Measurements from ENCODE around the gene PDHX. TPM values are rescaled to one million over a fixed set of nuclear protein-coding genes. Genes with fewer than 3 reads are reported as not detected.

PDHX gene
- total RNA-seq, 1 experiment from 2014 or later, result 85.4 TPM

DNA sequence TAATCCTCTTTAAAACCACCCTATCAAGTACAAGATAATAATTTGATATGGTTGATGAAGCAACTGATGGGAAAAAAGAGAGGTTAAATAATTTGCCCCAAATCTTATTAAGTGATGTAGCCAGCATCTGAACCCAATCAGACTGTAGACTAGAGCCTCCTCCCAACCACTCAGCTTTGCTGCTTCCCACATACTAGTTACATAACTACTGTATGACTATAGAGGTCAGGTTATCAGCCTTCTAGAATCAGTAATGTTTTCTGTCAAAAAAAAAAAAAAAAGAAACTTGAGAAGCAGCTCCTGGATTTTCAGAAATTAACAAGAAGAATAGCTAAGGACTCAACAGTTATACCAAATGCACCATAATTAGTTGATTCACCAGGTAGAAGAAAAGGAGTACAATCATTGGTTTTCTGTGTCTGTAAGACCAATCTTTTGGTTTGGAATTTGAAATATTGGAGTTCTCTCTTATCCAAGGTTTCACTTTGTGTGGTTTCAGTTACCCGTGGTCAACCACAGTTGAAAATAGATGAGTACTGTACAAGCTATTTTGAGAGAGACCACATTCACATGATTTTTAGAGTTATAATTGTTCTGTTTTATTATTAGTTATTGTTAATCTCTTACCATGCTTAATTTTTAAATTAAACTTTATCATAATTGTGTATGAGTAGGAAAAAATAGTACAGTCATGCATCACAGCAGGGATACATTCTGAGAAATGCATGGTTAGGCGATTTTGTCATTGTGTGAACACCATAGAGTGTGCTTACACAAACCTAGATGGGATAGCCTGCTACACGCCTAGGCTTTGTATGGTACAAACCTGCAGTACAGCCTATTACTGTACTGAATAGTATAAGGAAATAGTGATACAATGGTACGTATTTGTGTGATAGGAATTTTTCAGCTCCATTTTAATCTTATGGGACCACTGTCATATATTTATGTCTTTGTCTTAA lies 72.2 kb downstream of the PDHX start:
- no peak for DNase-seq
- no peak overlapping the region for H3K4me3 Mint-ChIP-seq (ENCODE audit: unreplicated experiment)
- H3K4me1 Mint-ChIP-seq (ENCODE audit: low read depth, unreplicated experiment), result peaks cover 9% of the 10 kb centered on the region
- no peak overlapping the region for H3K27ac Mint-ChIP-seq (ENCODE audit: unreplicated experiment)
- no peaks in the 10 kb centered on the region for H3K27me3 Mint-ChIP-seq (ENCODE audit: insufficient read depth, unreplicated experiment)
- Histone ChIP-seq H3K4me3 (ENCODE audit: low read depth, low read length) (no peak overlapping the region), H3K27me3 (replicated peaks; ENCODE audit: control insufficient read depth, insufficient read depth, low read length) (no peaks in the 10 kb centered on the region), H3K4me1 (no peaks in the 10 kb centered on the region), H3K36me3 (ENCODE audit: control insufficient read depth, insufficient read depth, low read length) (no peaks in the 10 kb centered on the region), H3K9me3 (no peaks in the 10 kb centered on the region)
- peaks cover 21% of the 10 kb centered on the region for H3K36me3 Mint-ChIP-seq (ENCODE audit: insufficient read depth, unreplicated experiment)
- H3K9me3 Mint-ChIP-seq (ENCODE audit: unreplicated experiment), result no peaks in the 10 kb centered on the region
- ChIA-PET CTCF (no interaction called here), POLR2A (interaction anchor here (0.6 kb wide), 1 partner anchor 73 kb away, joined by 3 read pairs; no protein-coding TSS in a partner anchor)
- TF ChIP-seq, protein P1, sequence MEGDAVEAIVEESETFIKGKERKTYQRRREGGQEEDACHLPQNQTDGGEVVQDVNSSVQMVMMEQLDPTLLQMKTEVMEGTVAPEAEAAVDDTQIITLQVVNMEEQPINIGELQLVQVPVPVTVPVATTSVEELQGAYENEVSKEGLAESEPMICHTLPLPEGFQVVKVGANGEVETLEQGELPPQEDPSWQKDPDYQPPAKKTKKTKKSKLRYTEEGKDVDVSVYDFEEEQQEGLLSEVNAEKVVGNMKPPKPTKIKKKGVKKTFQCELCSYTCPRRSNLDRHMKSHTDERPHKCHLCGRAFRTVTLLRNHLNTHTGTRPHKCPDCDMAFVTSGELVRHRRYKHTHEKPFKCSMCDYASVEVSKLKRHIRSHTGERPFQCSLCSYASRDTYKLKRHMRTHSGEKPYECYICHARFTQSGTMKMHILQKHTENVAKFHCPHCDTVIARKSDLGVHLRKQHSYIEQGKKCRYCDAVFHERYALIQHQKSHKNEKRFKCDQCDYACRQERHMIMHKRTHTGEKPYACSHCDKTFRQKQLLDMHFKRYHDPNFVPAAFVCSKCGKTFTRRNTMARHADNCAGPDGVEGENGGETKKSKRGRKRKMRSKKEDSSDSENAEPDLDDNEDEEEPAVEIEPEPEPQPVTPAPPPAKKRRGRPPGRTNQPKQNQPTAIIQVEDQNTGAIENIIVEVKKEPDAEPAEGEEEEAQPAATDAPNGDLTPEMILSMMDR (IDR thresholded peaks at IDR 0.05; ENCODE audit: insufficient read depth in 1 of 2, low read depth in 1 of 2, low read length in 1 of 2, severe bottlenecking in 1 of 2, unreplicated experiment in 1 of 2), result no peak
- intact Hi-C loops (cut with micrococcal nuclease; ENCODE audit: unreplicated experiment), result no loop called here
- no TSS peak for BruUV-seq (replicated peaks)

DNA sequence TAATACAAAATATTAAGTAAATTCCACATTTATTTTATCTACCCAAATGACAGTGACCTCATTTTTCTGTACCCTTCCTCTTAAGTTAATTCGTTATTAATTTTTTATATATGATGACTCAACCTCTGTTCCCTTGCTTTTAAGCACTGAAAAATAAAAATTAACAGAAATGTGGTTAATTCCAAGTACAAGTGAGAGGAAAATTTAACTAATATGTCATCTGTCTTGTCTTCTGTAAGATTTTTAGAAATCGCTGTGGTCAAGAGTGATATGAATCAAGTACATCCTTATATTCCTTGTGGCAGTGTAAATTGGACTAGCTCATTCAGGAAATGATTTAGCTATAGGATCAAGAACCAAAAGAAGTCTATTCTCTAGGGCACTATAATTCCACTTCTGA lies 74.5 kb downstream of the PDHX start:
- H3K9me3 Mint-ChIP-seq (ENCODE audit: unreplicated experiment), result no peaks in the 10 kb centered on the region
- POLR2A ChIA-PET, result no interaction called here

GRCh38 chr11:34994854-34995253 lies 78.4 kb downstream of the PDHX start:
- BruUV-seq (replicated peaks), result no TSS peak
- intact Hi-C loops (cut with micrococcal nuclease; ENCODE audit: unreplicated experiment), result loop anchor here (5.0 kb wide), 1 partner anchor 417 kb away; no protein-coding TSS in a partner anchor
- no peaks in the 10 kb centered on the region for H3K4me1 ChIP-seq
- no peaks in the 10 kb centered on the region for H3K27me3 Mint-ChIP-seq (ENCODE audit: insufficient read depth, unreplicated experiment)
- TF ChIP-seq, protein P1 (IDR thresholded peaks at IDR 0.05; ENCODE audit: insufficient read depth in 1 of 2, low read depth in 1 of 2, low read length in 1 of 2, severe bottlenecking in 1 of 2, unreplicated experiment in 1 of 2), result no peak
- H3K4me3 Mint-ChIP-seq (ENCODE audit: unreplicated experiment), result no peak overlapping the region
- no peaks in the 10 kb centered on the region for H3K4me1 Mint-ChIP-seq (ENCODE audit: low read depth, unreplicated experiment)
- H3K9me3 ChIP-seq, result no peaks in the 10 kb centered on the region
- H3K36me3 ChIP-seq (ENCODE audit: control insufficient read depth, insufficient read depth, low read length), result no peaks in the 10 kb centered on the region
- H3K27me3 ChIP-seq (replicated peaks; ENCODE audit: control insufficient read depth, insufficient read depth, low read length), result no peaks in the 10 kb centered on the region
- H3K27ac Mint-ChIP-seq (ENCODE audit: unreplicated experiment), result no peak overlapping the region
- ChIA-PET CTCF (no interaction called here), POLR2A (no interaction called here)
- no peaks in the 10 kb centered on the region for H3K9me3 Mint-ChIP-seq (ENCODE audit: unreplicated experiment)
- no peak for DNase-seq
- H3K4me3 ChIP-seq (ENCODE audit: low read depth, low read length), result no peak overlapping the region
- H3K36me3 Mint-ChIP-seq (ENCODE audit: insufficient read depth, unreplicated experiment), result no peaks in the 10 kb centered on the region

More for the DNA sequence above, 74.5 kb downstream of the PDHX start:
- no peak overlapping the region for H3K4me3 Mint-ChIP-seq (ENCODE audit: unreplicated experiment)
- Histone ChIP-seq H3K9me3 (no peaks in the 10 kb centered on the region), H3K36me3 (ENCODE audit: control insufficient read depth, insufficient read depth, low read length) (no peaks in the 10 kb centered on the region), H3K4me3 (ENCODE audit: low read depth, low read length) (no peak overlapping the region), H3K4me1 (no peaks in the 10 kb centered on the region), H3K27me3 (replicated peaks; ENCODE audit: control insufficient read depth, insufficient read depth, low read length) (no peaks in the 10 kb centered on the region)
- CTCF ChIA-PET, result no interaction called here
- H3K27ac Mint-ChIP-seq (ENCODE audit: unreplicated experiment), result no peak overlapping the region
- H3K4me1 Mint-ChIP-seq (ENCODE audit: low read depth, unreplicated experiment), result peaks cover 9% of the 10 kb centered on the region
- TF ChIP-seq, protein P1 (IDR thresholded peaks at IDR 0.05; ENCODE audit: insufficient read depth in 1 of 2, low read depth in 1 of 2, low read length in 1 of 2, severe bottlenecking in 1 of 2, unreplicated experiment in 1 of 2), result no peak
- no peaks in the 10 kb centered on the region for H3K27me3 Mint-ChIP-seq (ENCODE audit: insufficient read depth, unreplicated experiment)
- intact Hi-C loops (cut with micrococcal nuclease; ENCODE audit: unreplicated experiment), result no loop called here
- peaks cover 4% of the 10 kb centered on the region for H3K36me3 Mint-ChIP-seq (ENCODE audit: insufficient read depth, unreplicated experiment)
- no peak for DNase-seq
- no TSS peak for BruUV-seq (replicated peaks)

Data from Caco-2 (cell line).